HG03558 (cell line): ENCODE measurements around the gene ANO10.

Experiments used
- ATAC-seq: cut with Tn5 transposase; IDR thresholded peaks from one replicate; pipeline ENCODE4 v1.9.1; 2021; ENCODE audit warnings: moderate number of reproducible peaks; ENCODE audit not compliant: unreplicated experiment; ENCODE audit errors: extremely low read depth

The ANO10 gene

DNA sequence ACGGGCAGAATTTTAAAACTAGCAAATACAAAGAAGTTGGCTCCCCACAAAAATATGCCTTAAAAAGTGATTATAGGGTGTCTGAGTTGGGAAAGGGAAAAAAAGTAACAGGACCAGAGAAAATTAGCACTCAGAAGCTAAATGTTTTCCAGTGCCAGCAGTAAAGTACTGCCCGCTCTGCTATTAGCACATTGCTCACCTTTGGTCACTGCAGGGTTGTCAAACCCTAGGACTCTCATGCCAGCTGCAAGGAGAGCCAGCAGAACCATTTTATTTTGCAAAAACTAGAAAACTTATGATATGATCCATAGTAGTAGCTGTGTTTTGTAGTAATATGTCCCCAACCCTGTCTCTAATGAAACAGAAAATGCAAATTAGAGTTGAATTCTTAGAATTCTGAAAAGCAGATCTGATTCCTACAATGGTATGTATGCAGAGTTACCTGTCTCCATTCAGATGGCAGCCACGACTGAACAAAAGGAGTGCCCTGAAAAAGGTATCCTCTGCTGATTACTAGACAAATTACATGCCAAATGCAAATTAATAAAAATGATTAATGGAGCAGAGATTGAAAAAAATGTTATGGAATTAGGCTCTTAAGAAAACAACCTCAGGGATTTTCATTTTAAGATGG is 185.2 kb downstream of the ANO10 start:
- ATAC-seq, result no peak

DNA sequence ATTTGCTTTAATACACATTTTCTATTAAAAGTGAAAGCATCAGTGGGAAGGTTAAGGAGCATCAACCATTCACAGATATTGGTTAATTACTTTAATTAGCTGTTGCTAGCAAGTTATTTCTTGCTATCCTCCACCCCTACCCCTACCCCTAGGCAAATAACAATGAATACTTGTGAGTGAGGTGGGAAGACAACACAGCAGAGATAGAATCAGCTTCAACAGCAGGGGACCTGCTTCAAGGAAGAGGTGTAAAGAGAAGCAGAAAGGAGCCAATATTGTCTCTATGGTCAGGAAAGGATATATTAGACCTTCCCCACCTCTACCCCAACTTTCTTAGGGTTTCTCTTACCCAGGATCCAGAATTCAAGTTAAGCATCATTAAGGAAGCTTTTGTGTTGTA is 186.1 kb downstream of the ANO10 start:
- ATAC-seq, result no peak

GRCh38 chr3:43434431-43434830 is 187.4 kb downstream of the ANO10 start:
- no peak for ATAC-seq

DNA sequence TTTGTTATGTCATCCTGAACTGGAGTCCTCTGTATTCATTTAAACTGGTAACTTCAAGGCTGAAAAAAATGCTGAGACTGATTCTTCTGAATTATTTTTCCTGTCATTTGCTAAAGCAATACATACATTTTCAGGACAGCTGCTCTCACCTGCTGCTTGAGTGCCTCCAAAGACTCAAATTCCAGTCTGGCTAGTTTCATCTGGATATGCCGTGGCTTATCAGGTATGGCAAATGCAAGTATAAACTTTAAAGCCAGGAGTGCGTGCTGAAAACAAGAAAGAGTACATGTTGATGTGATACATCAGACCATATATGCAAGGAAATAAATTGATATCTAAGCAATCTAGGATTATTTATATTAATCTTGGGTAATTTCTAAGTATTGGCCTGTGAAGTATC is 189.3 kb downstream of the ANO10 start:
- ATAC-seq, result no peak

- no peak for ATAC-seq
Measured at GRCh38 chr3:43426388-43426787, 195.4 kb downstream of the ANO10 start.

DNA sequence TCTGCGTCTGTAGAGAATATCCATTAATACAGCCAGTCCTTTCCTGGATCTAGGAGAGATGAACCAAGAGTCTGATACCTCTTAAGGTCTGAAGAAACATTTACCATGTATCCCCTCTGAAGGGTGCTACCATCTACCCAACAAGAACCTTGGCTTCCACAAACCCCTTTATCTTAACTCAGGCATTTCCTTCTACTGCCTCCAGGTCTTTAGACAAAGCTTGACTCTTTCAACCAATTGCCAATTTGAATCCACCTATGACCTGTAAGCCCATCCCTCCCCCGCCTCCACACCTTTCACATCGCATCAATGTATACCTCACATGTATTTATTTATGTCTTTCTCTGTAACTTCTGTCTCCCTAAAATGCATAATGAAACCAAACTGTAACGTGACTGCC is 196.0 kb downstream of the ANO10 start:
- no peak for ATAC-seq

GRCh38 chr3:43423639-43424038 is 198.2 kb downstream of the ANO10 start:
- ATAC-seq, result no peak

DNA sequence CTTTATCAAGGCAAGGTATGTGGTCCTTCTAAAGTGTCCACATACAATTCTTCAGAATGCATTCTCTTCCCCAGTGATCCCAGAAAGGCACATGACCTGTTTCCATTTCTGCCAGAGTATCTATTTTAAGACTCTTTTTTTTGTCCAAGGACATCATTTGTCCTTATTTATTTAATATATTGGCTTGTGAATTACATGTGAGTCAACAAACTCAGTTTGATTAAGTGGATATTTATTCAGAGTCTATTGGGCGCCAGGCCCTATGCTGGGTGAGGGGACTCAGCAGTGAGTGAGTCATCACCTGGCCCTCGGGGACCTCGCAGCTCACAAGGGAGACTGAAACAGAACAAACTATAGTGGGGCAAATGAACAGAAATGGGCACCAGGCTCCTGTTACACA is 198.7 kb downstream of the ANO10 start:
- no peak for ATAC-seq

DNA sequence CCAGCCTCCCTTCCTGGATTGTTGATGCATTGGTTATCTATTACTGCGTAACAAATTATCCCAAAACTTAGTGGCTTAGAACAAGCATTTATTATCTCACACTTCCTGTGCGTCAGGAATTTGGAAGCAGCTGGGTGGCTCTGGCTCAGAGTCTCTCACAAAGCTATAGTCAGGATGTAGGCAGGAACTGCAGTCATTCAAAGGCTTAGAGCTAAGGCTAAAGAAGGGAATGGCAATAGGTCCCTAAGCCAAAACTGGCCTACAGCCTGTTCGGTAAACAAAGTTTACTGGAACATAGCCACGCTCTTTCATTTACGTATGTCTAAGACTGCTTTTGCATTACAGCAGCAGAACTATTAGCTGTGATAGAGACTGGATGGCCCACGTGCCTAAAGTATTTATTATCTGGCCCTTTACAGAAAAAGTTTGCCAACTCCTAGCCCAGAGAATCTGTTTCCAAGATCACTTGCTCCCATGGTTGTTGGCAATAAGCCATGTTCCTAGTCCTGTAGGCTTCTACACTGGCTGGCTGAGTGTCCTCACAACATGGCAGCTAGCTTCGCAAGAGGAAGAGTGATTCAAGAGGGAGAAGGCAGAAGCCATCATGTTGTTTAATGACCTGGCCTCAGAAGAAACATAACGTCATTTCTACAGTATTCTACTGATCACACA is 203.1 kb downstream of the ANO10 start:
- ATAC-seq, result no peak

GRCh38 chr3:43417133-43417532 is 204.7 kb downstream of the ANO10 start:
- no peak for ATAC-seq

DNA sequence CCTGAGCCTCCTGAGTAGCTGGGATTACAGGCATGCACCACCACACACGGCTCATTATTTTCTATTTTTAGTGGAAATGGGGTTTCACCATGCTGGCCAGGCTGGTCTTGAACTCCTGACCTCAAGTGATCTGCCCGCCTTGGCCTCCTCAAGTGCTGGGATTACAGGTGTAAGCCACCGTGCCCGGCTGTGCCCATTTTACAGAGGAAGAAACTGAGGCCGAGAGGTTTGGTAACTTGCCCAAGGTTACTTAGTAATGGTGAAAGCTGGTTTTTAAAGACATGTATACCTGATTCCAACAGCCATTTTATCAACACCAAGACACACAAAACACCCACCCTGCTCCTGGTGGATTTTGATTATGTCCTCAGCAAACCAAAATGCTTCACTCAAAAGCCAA is 206.7 kb downstream of the ANO10 start:
- ATAC-seq, result no peak

DNA sequence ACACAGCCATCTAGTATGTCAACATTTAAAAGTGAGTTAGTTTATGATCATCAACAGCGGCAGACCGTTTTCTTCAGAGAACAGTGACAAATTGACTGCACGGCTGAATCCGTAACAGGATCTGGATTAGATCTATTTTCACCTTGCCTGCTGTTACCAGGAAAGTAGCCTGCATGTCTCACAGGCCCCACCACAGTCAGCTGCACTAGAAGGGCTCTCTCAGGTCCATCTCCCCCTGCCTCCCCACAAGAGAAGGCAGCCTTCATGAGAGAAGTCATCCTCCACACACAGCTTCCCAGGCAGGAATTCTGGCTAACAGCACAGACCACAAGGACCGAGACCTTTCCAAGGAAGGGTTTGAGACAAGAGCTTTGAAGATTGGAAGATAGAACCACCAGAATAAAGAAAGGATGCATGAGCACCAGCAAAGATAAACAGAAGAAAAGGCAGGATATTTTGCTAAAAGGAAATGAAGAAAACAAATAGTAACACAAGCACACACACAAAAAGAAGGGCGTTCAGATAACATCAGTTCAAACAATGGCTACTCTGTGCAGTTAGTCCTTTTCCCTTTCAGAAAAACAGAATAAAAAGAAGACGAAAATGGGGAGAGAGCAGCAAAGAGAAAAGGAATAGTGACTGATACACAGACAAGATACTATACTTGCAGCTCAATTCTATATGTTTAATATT is 208.0 kb downstream of the ANO10 start:
- no peak for ATAC-seq

- no peak for ATAC-seq
Measured at GRCh38 chr3:43411429-43411828, 210.4 kb downstream of the ANO10 start.

GRCh38 chr3:43410592-43410991 is 211.2 kb downstream of the ANO10 start:
- no peak for ATAC-seq

DNA sequence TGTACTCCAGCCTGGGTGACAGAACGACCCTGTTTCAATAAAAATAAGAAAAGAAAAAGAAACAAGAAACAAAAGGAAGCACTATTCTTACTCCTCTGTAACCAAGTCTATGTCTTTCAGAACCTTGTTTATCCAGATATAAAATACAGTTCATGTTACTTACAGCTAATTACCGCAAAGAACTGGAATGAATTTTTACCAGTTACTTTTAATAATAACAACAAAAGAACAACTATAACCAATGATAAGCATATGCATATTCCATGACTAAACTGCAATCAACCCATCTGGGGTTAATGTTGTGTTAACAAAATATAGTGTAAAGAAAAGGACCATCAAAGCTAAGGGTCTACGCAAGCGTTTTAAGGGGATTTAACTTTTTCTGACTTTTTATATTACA is 212.3 kb downstream of the ANO10 start:
- no peak for ATAC-seq

DNA sequence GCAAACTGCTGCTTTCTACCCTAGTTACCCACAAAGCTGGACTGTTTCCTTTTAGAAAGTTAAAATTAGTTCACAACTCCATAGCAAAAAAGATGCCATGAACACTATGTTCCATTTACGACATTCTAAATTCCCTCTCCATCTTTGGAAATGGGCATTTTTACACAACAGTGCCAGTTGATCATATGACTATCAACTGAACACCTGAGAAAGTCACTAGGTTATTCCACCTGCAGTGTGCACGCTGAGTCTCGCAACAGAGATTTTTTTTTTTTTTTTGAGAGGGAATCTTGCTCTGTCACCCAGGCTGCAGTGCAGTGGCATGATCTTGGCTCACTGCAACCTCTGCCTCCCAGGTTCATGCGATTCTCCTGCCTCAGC is 215.2 kb downstream of the ANO10 start:
- ATAC-seq, result no peak

DNA sequence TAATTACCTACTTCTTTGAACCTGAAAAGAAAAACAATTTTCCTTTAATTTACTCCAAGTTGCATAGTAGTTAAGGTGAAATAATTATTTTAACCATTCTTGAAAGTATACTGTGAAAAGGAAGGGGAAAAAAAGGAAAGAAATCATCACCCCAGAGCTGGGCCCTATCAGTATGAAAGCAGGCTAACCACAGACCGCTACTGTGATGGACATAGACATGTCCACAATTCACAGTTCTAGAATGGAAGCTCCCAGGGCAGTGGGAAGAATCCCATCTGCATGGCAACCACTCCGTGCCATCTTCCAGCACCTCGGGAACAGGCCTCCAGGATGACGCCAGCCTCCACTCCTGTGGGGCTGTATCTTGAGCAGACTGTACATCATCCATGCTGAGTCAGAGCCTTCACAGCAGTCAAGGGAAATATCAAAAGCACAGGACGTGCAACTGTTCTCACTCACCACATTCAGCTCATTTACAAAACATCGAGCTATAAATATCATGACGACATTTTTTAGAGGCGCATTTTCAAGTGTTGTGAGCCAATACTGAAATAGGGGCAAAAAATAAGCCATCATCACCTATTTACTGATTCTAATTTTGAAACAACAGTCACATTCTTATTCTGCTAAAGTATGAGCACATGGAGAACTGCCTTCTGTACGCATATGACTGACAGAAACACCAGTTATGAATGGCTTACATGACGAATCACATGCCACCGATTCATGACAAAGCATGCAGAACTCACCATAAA is 215.7 kb downstream of the ANO10 start:
- ATAC-seq, result no peak

DNA sequence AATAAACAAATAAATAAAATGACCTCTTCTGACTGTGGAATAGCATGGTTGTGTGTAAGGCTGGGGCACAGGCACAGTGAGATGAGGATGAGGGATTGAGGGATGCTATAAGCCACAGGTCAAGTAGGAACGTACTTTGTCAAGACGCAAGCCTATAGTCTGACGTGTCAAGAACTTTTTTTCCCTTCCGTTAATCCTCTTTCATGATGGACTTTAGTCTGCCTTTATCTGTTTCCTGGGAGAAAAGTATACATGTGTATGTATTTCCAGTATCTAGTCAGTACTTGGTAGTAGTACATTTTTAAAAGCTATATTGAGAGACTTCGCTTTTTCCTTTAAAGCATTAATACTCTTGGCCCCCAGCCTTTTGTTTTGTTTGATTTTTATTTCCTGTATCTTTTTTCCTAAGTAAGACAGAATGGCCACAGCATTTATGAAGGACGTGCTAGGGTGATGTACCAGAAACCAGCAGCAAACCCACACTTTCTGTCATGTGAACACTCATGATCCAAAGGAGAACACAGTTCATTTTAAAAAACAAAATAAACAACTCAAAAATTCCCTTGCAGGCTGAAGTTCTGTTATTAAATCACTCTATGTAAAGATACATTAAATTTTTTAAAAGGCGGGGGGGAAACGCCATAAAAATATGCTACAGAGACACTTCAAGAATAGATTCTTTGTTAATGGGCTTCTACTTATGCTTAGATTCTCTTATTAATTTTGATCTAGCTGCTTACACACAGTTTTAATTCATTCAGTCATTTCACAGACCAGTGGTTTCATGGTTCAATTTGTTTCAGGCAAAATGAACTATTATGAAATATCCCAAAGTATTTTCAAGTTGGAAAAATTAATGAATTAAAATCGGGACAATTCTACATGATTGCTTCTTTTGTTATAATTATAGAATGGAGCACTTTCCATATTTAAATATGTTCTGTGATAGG is 220.8 kb downstream of the ANO10 start:
- ATAC-seq, result no peak

DNA sequence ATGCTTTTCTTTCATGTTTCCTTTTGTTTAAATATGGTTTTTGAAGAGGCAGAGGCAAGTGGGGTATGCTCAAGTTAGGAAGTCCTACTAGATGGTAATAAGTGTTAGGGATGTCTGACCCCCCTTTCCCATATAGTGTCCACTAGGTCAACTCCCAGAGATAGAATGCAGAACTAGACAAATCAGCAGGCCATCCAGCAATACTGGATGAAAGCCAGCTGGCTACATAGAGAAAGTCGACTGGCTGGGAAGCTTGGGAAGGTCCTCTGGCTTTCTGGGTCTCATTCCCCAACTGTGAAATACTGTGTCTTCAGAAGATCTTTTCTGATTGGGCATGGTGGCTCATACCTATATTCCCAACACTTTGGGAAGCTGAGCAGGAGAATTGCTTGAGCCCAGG is 221.6 kb downstream of the ANO10 start:
- no peak for ATAC-seq

DNA sequence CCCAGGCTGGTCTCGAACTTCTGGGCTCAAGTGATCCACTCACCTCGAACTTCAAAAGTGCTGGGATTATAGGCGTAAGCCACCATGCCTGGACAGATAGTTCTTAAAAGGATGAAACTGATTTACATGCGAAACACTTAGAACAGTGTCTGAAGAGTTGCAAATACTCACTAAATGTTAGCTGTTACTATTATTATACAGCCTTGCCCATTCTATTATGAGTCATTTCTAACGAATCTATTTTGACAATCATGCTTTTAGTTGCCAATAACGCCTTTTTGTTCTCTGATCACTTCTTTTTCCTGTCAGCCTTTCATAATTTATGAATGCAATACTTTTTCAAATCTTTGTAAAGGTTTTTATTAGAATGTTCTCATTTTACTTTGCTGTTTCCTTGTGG is 222.8 kb downstream of the ANO10 start:
- no peak for ATAC-seq
